LNCaP clone FGC (cell line): ENCODE results near the gene CACNG6.
A peak's percentile ranks its signal among the peaks of the same experiment; 100 is the strongest.

Experiments
- DNase-seq: peaks from one replicate; pipeline ENCODE4 v3.0.0-alpha.2; 2011; ENCODE audit warnings: low read depth
- H3K4me3 ChIP-seq: 2 replicates; pipeline ENCODE4 v1.5.1; 2011; ENCODE audit warnings: mild to moderate bottlenecking, low read depth, low read length, control low read depth
- CTCF ChIP-seq: IDR thresholded peaks from 2 replicates; pipeline ENCODE4 v1.5.1; 2012; ENCODE audit warnings: mild to moderate bottlenecking; ENCODE audit not compliant: control insufficient read depth, insufficient read depth; ENCODE audit errors: extremely low read depth

Gene CACNG6

GRCh38 chr19:53958823-53959757 is 32.3 kb upstream of the CACNG6 start:
- TF ChIP-seq CTCF, result no peak
- no peak overlapping the region for H3K4me3 ChIP-seq
- no peak for DNase-seq

GRCh38 chr19:53960187-53960586 is 31.2 kb upstream of the CACNG6 start:
- no peak for TF ChIP-seq CTCF
- no peak overlapping the region for H3K4me3 ChIP-seq
- DNase-seq, result no peak

- H3K4me3 ChIP-seq, result no peak overlapping the region
- no peak for DNase-seq
- TF ChIP-seq CTCF, result no peak
Measured at GRCh38 chr19:53960886-53961285, 30.6 kb upstream of the CACNG6 start.

GRCh38 chr19:53961523-53962356 is 29.7 kb upstream of the CACNG6 start:
- TF ChIP-seq CTCF, result no peak
- no peak overlapping the region for H3K4me3 ChIP-seq
- no peak for DNase-seq

GRCh38 chr19:53962887-53963431 is 28.5 kb upstream of the CACNG6 start, which contains the start of gene CACNG8:
Gene CACNG8 (plus strand): TSS chr19:53962937.
- H3K4me3 ChIP-seq, result no peak within 1 kb of the TSS
- no peak for DNase-seq
- TF ChIP-seq CTCF, result no peak

- no peak for DNase-seq
- TF ChIP-seq CTCF, result no peak
- peak overlapping the region; percentile 21; the same call in 1 of the 2 replicates for H3K4me3 ChIP-seq
Measured at GRCh38 chr19:53965091-53965490, 26.3 kb upstream of the CACNG6 start.
